ENCODE measurements around the gene CHCHD6. TPM values are rescaled to one million over a fixed set of nuclear protein-coding genes. Genes with fewer than 3 reads are reported as not detected.

The CHCHD6 gene
- total RNA-seq, 3 donors from 2014 or later (not counting 1 experiment from before 2014, with no cell fraction given): 5.3 to 9.9 (median 8.3) TPM

DNA sequence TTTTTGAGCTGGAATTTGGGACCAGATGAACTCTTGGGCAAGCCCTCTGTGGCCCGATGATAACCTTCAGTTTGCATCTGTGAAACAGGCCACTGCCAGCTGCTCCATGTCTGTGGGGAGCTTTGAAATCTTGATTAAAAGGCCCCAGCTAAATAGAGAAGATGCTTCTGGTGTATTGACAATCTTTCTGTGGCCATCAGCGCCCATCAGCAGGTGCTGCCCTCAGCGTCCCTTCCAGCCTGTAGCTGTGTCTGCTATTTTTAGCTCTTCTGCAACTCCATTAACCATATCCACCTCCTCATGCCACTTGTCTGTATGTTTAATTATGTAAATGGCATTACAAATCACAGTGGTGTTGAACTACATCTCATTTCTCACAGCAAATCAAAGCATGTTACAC lies 54.0 kb downstream of the CHCHD6 start:
- WGBS (ENCODE audit: insufficient coverage): 91% methylated on average over 3 of the region's 3 CpGs
- DNase-seq: no peak
- H3K4me3 Mint-ChIP-seq: no peak overlapping the region

DNA sequence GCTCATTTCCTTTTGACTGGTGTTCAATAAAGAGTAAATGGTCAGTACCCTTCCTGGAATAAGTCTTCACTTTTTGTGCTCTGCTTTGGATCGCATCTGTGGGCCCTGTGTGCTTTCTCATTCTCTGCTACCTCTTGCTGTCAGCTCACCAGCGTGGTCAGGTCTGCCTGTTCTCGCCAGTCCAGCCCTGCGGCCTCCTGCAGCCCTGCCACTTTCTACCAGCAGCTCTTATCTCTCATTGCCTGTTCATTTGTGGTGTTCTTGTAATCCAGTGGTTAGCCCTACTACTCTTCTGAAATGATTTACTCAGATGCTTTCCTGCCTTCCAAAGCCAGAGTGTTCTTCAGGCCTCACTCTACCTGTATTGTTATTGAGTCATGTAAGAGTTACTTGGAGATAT lies 54.8 kb downstream of the CHCHD6 start:
- 69% methylated on average over 4 of the region's 4 CpGs for WGBS (ENCODE audit: insufficient coverage)
- Mint-ChIP-seq H3K36me3 (no peaks in the 10 kb centered on the region), H3K9me3 (no peaks in the 10 kb centered on the region), H3K4me1 (peaks cover 0 to 11% of the 10 kb centered on the region in 2 donors), H3K27ac (no peak overlapping the region), H3K27me3 (ENCODE audit: low read depth in 2 of 2) (peaks cover 0 to 4% of the 10 kb centered on the region in 2 donors), H3K4me3 (no peak overlapping the region)
- H3K27me3 ChIP-seq (ENCODE audit: control insufficient read depth, insufficient read depth, low read length): no peaks in the 10 kb centered on the region
- intact Hi-C loops (cut with micrococcal nuclease): loop anchor here (10.0 kb wide), 1 partner anchor 236 kb away; no protein-coding TSS in a partner anchor
- TF ChIP-seq, protein P1, sequence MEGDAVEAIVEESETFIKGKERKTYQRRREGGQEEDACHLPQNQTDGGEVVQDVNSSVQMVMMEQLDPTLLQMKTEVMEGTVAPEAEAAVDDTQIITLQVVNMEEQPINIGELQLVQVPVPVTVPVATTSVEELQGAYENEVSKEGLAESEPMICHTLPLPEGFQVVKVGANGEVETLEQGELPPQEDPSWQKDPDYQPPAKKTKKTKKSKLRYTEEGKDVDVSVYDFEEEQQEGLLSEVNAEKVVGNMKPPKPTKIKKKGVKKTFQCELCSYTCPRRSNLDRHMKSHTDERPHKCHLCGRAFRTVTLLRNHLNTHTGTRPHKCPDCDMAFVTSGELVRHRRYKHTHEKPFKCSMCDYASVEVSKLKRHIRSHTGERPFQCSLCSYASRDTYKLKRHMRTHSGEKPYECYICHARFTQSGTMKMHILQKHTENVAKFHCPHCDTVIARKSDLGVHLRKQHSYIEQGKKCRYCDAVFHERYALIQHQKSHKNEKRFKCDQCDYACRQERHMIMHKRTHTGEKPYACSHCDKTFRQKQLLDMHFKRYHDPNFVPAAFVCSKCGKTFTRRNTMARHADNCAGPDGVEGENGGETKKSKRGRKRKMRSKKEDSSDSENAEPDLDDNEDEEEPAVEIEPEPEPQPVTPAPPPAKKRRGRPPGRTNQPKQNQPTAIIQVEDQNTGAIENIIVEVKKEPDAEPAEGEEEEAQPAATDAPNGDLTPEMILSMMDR (IDR thresholded peaks at IDR 0.05): no peak
- DNase-seq (no peak), ATAC-seq (no peak)
- no peaks in the 10 kb centered on the region for H3K36me3 ChIP-seq (ENCODE audit: control insufficient read depth, insufficient read depth, low read length)
- H3K4me1 ChIP-seq (ENCODE audit: control insufficient read depth, insufficient read depth, low read length): no peaks in the 10 kb centered on the region
- no peaks in the 10 kb centered on the region for H3K9me3 ChIP-seq (ENCODE audit: control insufficient read depth, insufficient read depth, low read length)
- H3K27ac ChIP-seq (ENCODE audit: low read length): no peak overlapping the region
- no peak overlapping the region for H3K4me3 ChIP-seq (ENCODE audit: low read length)

More for the DNA sequence above, 54.0 kb downstream of the CHCHD6 start:
- Histone ChIP-seq H3K9me3 (ENCODE audit: control insufficient read depth, insufficient read depth, low read length) (no peaks in the 10 kb centered on the region), H3K36me3 (ENCODE audit: control insufficient read depth, insufficient read depth, low read length) (no peaks in the 10 kb centered on the region), H3K4me1 (ENCODE audit: control insufficient read depth, insufficient read depth, low read length) (no peaks in the 10 kb centered on the region), H3K27ac (ENCODE audit: low read length) (no peak overlapping the region), H3K27me3 (ENCODE audit: control insufficient read depth, insufficient read depth, low read length) (no peaks in the 10 kb centered on the region), H3K4me3 (ENCODE audit: low read length) (no peak overlapping the region)
- Mint-ChIP-seq H3K4me1 (peaks cover 0 to 11% of the 10 kb centered on the region in 2 donors), H3K27me3 (ENCODE audit: low read depth in 2 of 2) (peaks cover 0 to 4% of the 10 kb centered on the region in 2 donors), H3K36me3 (no peaks in the 10 kb centered on the region), H3K9me3 (no peaks in the 10 kb centered on the region), H3K27ac (no peak overlapping the region)
- ATAC-seq: no peak
- intact Hi-C loops (cut with micrococcal nuclease): loop anchor here (10.0 kb wide), 1 partner anchor 237 kb away; no protein-coding TSS in a partner anchor
- TF ChIP-seq, protein P1 (IDR thresholded peaks at IDR 0.05): no peak

DNA sequence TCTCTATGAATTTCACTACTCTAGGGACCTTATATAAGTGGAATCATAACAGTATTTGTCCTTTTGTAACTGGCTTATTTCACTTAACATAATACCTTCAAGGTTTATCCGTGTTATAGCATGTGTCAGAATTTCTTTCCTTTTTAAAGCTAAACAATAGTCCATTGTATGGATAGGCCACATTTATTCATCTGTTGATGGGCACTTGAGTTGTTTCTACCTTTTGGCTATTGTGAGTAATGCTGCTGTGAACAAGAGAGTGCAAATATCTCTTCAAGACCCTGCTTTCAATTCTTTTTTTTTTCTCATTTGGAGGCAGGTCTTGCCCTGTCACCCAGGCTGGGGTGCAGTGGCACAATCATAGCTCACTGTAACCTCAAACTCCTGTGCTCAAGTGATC lies 56.5 kb downstream of the CHCHD6 start:
- WGBS (ENCODE audit: insufficient coverage): no CpG with 5 or more reads among the region's 1 CpG

More for the DNA sequence above, 56.5 kb downstream of the CHCHD6 start:
- no peaks in the 10 kb centered on the region for H3K27me3 ChIP-seq (ENCODE audit: control insufficient read depth, insufficient read depth, low read length)
- ATAC-seq: no peak
- Mint-ChIP-seq H3K9me3 (no peaks in the 10 kb centered on the region), H3K4me1 (peaks cover 0 to 11% of the 10 kb centered on the region in 2 donors), H3K4me3 (no peak overlapping the region), H3K36me3 (no peaks in the 10 kb centered on the region), H3K27me3 (ENCODE audit: low read depth in 2 of 2) (peaks cover 0 to 4% of the 10 kb centered on the region in 2 donors), H3K27ac (no peak overlapping the region)
- H3K27ac ChIP-seq (ENCODE audit: low read length): no peak overlapping the region
- intact Hi-C loops (cut with micrococcal nuclease): no loop called here
- H3K36me3 ChIP-seq (ENCODE audit: control insufficient read depth, insufficient read depth, low read length): no peaks in the 10 kb centered on the region
- no peak overlapping the region for H3K4me3 ChIP-seq (ENCODE audit: low read length)
- H3K4me1 ChIP-seq (ENCODE audit: control insufficient read depth, insufficient read depth, low read length): no peaks in the 10 kb centered on the region
- H3K9me3 ChIP-seq (ENCODE audit: control insufficient read depth, insufficient read depth, low read length): no peaks in the 10 kb centered on the region
- TF ChIP-seq, protein P1 (IDR thresholded peaks at IDR 0.05): no peak
- no peak for DNase-seq
